Mononuclear cell (primary cell): Measurements from ENCODE around the gene PRRC2B. TPM values are rescaled to one million over a fixed set of nuclear protein-coding genes. Genes with fewer than 3 reads are reported as not detected.
"Not testable (repeated sequence)": the region's sequence is repeated elsewhere in the genome, so short reads cannot be mapped to it uniquely, and the experiment has no call there.

Source experiments
- H3K27me3 ChIP-seq: 2 replicates; pipeline ENCODE4 v1.6.0; 2011; ENCODE audit warnings: low read length, control low read depth; ENCODE audit not compliant: insufficient read depth
- H3K4me1 ChIP-seq: 2 replicates; pipeline ENCODE4 v1.5.1; 2011; ENCODE audit warnings: mild to moderate bottlenecking, low read length, control low read depth; ENCODE audit not compliant: insufficient read depth
- H3K4me3 ChIP-seq: 2 replicates; pipeline ENCODE4 v1.5.1; 2011; ENCODE audit warnings: mild to moderate bottlenecking, low read length, moderate library complexity
- H3K9me3 ChIP-seq: 2 replicates; pipeline ENCODE4 v1.5.1; 2011; ENCODE audit warnings: low read depth, mild to moderate bottlenecking, control low read depth, low read length
- total RNA-seq: library from RNA; depleted of rRNA; stranded (reverse); fragments of >200 nt; gene quantifications from one replicate; pipeline ENCODE4 v1.2.3, GENCODE V29; 2012

PRRC2B gene
- 86.0 TPM for total RNA-seq

DNA sequence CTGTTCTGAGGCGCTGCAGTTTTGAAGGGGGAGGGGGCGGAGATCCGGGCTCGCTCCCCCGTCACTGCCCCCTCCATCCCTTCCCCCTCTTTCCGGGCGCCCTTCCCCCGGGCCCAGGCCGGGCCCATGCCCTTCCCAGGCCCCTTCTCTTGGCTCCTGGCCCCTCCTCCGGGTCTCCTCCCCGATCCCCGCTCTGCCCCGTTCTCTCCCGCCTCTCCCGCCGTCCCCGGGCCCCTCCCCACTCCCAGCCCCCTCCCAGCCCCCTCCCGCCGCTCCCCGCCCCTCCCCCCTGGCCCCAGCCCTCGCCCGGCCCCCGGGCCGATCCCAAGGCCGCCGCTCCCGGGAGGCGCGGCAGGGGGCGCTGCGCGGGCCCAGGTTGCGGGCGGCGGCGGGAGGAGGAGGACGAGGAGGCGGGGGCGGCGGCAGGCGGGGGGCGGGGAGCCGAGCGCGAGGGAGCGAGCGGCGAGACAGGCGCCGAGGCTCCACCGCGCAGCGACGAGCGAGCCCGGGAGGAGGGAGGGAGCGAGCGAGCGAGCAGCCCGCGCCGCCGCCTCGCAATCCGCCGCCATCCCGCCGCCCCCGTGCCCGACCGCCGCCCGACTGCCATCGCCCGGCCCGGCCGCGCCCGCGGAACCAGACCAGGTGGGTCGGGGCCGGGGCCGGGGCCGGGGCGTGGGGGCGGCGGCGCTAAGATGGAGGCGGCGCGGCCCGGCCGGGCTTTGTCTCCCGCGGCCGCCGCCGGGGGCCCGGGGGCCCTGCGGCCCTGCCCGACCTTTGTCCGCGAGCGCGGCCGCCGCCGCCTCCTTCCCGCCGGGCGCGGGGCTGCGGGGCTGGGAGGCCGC lies at the start of gene PRRC2B:
PRRC2B (plus strand) TSS at position 465 of the 842 bp plus-strand sequence. CDS start 36,059 bp downstream, outside the sequence.
- Histone ChIP-seq H3K9me3 (no peaks in the 10 kb centered on the region), H3K4me3 (peak within 1 kb of the TSS; percentile 56), H3K27me3 (no peaks in the 10 kb centered on the region), H3K4me1 (peaks cover 49% of the 10 kb centered on the region)

DNA sequence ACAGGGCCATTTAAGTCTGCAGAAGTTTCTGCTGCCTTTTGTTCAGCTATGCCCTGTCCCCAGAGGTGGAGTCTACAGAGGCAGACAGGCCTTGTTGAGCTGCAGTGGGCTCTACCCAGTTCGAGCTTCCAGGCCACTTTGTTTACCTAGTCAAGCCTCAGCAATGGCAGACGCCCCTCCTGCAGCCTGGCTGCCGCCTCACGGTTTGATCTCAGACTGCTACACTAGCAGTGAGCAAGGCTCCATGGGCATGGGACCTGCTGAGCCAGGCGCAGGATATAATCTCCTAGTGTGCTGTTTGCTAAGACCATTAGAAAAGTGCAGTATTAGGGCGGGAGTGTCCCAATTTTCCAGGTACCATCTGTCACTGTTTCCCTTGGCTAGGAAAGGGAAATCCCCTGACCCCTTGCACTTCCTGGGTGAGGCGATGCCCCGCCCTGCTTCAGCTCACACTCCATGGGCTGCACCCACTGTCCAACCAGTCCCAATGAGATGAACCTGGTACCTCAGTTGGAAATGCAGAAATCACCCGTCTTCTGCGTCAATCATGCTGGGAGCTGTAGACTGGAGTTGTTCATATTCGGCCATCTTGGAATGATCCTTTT lies 48.9 kb upstream of the PRRC2B start:
- H3K4me3 ChIP-seq, H3K4me1 ChIP-seq, H3K27me3 ChIP-seq, H3K9me3 ChIP-seq: not testable (repeated sequence)

DNA sequence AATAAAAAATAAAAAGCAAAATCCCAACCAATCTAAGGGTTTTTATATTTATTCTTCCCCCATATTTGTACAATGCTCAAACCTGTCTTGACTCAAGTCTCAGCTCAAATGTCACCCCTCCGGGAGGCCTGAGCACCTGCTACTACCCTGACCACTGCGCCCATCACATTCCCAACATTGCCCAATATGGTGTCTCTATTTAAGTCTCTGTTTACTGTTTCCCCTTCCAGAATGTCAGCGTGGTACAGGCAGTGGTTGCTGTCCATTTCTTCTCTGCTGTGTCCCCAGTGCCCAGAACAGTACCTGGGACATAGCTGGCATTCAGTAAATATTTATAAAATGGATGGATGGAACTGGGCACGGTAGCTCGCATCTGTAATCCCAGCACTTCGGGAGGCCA lies 47.3 kb upstream of the PRRC2B start:
- Histone ChIP-seq H3K27me3 (no peaks in the 10 kb centered on the region), H3K4me3 (no peak overlapping the region), H3K9me3 (no peaks in the 10 kb centered on the region), H3K4me1 (peaks cover 9% of the 10 kb centered on the region)

DNA sequence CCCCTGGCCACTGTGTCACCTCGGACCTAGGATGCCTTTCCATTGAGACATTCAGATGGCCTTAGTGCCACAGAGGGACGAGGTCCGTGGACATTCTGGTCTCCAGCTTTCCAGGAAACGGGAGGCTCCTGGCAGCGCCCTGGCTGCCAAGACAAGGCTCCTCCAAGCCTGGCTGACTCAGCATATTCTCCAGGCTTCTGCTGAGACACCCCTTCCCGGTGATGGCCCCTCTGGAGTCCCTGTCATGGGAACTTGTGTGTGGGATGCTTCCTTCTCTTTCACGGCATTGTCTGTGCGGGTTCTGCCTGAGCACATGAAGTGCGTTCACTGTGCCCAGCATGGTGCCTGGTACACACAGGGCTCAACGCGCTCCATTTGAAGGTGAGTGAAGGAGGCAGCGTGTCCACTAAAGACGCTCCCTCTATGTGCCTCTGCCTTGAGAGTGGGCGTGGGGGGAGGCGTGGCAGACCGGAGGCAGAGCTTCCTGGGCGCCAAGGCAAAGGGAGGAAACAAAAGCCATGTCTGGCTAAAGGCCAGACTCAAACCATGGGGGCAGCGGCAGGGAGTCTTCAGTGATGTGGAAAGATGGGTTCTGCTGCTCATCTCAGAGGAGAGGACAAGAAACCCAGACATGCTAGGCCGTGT lies 46.4 kb upstream of the PRRC2B start:
- Histone ChIP-seq H3K9me3 (no peaks in the 10 kb centered on the region), H3K4me1 (peaks cover 9% of the 10 kb centered on the region), H3K27me3 (no peaks in the 10 kb centered on the region), H3K4me3 (no peak overlapping the region)

DNA sequence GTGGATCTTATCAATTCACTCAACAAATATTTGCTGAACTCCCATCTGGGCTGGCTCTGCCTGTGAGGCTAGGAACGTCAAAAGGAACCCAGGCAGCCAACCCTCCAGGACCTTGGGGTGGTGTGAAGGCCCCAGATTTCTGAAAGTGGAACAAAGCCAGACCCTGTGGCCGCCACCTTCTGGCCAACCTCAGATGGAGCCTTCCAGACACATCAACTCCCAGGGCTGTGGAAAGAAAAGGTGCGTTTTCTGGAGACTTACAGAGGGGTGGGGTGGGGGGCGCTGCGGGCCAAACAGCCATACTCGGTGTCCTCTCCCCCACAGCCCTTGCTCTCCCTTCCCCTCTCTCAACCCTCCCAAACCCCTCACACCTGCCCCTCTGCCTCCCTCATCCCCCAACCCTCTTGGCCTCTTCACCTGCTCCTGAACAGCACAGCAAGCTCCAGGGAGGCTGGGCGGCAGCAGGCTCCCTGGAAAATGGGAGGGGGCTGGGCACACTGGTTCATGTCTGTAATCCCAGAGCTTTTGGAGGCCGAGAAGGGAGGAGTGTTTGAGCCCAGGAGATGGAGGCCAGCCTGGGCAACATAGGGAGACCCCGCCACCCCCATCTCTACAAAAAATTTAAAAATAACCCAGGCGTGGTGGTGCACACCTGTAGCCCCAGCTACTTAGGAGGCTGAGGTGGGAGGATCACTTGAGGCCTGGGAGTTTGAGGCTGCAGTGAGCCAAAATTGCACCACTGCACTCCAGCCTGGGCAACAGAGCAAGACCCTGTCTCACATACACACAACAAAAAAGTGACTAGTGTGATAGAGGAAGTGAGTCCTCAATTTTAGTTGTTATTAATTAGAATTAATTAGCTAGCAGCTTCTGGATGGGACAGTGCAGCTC lies 45.0 kb upstream of the PRRC2B start:
- H3K9me3 ChIP-seq, result no peaks in the 10 kb centered on the region
- no peaks in the 10 kb centered on the region for H3K27me3 ChIP-seq

DNA sequence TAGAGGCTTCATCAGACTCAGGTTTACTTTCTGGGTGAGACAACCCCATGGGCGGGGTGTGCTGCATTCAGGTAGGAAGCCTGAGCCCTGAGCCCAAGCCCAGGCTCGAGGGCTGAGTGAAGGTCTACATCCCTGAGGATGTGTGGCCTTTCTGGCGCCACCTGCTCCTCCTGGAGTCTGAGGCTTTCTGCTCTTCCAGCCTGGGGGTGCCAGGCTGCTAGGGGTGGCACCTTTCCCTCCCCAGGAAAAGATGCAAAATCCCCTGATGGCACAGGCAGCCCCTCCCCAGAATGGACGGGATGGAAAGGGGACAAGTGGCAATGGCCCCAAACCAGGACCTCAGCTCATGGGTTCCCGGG lies 44.4 kb upstream of the PRRC2B start:
- Histone ChIP-seq H3K9me3 (no peaks in the 10 kb centered on the region), H3K4me1 (peaks cover 9% of the 10 kb centered on the region), H3K4me3 (no peak overlapping the region), H3K27me3 (no peaks in the 10 kb centered on the region)

More for the DNA sequence above, 45.0 kb upstream of the PRRC2B start:
- Histone ChIP-seq H3K4me3 (no peak overlapping the region), H3K4me1 (peaks cover 9% of the 10 kb centered on the region)

DNA sequence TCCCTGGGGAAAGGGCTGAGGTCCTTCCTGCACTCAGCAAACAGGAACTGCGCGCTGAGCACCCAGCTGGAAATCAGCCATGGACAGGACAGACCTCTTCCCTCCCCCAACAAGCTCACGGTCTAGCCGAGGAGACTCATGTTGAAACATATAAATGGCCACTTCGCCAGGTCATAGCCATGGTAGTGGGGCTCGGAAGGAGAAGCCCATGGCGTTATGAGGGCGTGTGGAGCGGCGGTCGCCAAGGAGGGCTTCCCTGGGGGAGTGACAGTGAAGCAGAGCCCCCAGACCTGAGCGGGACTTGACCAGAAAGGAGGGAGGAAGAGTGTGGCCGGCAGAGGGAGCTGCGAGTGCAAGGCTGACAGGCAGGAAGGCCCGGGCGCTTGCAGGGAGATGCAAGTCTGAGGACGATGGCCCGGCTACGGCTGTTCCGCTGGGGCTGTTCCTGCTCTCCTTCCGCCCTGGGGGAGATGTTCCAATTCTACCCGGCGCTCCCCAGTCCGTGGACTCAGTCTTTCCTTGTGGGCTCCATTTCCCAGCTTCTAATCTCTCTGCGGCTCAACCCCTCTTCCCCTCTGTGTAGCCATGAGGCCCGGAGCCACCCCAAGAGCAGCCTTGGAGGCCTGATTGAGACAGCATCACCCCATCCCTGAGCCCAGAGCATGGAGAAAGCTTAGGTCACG lies 43.9 kb upstream of the PRRC2B start:
- Histone ChIP-seq H3K4me3 (no peak overlapping the region), H3K4me1 (peaks cover 9% of the 10 kb centered on the region), H3K27me3 (no peaks in the 10 kb centered on the region), H3K9me3 (no peaks in the 10 kb centered on the region)

DNA sequence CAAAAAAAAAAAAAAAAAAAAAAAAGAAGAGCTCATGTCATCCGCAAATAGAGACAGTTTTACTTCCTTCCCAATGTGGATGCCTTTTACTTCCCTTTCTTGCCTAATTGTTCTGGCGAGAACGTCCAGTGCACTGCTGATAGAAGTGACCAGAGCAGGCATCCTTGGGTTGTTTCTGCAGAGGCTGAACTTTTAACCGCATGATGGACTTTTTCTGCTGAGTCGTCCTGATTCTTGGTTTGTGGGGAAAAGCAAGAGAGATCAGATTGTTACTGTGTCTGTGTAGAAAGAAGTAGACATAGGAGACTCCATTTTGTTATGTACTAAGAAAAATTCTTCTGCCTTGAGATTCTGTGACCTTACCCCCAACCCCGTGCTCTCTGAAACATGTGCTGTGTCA lies 37.4 kb upstream of the PRRC2B start:
- not testable (repeated sequence) for H3K4me3 ChIP-seq, H3K9me3 ChIP-seq, H3K27me3 ChIP-seq
- peaks cover 38% of the 10 kb centered on the region for H3K4me1 ChIP-seq

DNA sequence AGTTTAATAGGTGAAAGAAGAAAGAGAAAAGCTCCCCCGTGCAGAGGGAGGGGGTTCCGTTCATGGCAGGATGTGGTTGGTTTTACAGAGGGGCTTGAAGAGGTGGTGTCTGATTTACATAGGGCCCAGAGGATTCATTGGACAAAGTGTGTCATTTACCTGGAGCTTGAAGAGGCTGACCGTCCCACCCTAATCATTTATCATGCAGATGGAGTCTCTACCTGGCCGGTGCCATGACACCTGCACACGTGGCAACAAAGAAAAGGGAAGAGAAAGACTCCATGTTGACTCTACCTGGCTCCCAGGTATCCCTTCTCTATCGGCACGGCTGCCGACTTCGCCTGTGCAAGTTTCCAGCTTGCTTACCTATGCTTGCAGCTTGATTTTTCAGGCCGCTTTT lies 35.3 kb upstream of the PRRC2B start:
- Histone ChIP-seq H3K9me3 (no peaks in the 10 kb centered on the region), H3K27me3 (no peaks in the 10 kb centered on the region), H3K4me3 (peak overlapping the region; percentile 15), H3K4me1 (peaks cover 43% of the 10 kb centered on the region)

DNA sequence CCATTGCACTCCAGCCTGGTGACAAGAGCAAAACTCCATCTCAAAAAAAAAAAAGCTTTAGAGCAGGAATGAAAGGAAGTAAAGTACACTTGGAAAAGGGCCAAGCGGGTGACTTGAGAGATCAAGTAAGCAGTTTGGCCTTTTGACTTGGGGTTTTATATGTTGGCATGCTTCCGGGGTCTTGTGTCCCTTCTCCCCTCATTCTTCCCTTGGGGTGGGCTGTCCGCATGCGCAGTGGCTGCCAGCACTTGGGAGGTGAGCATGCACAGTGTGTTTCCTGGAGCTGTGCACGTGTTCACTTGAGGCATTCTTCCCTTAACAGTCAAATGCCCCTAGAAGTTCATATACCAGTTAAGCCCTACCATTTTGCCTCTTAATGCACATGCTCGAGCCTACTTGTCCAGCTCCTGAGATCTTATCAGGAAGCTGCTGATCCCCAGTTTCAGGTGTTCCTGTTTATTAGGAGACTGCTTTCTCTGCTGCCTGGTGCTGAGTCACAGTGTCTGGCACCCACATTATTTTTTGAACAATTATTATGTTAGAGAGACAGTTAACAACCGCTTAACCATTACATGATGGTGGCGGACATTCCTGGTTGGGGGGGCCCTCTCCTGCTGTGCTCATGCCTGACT lies 32.6 kb upstream of the PRRC2B start:
- no peaks in the 10 kb centered on the region for H3K27me3 ChIP-seq
- H3K4me3 ChIP-seq, result no peak overlapping the region
- no peaks in the 10 kb centered on the region for H3K9me3 ChIP-seq
- H3K4me1 ChIP-seq, result peaks cover 33% of the 10 kb centered on the region

DNA sequence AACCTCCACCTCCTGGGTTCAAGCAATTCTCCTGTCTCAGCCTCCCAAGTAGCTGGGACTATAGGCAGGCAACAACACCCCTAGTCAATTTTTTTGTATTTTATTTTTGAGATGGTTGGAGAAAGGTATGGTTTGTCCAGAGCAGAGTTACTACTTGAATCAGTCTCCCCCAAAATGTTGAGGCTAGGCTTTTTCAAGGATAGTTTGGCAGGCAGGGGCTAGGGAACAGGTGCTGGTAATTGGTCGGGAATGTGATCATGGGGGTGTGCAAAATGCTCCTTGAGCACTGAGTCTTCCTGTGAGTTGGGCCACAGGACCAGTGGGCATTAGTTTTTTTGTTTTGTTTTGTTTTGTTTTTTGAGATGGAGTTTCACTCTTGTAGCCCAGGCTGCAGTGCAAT lies 28.3 kb upstream of the PRRC2B start:
- no peak overlapping the region for H3K4me3 ChIP-seq
- H3K9me3 ChIP-seq, result no peaks in the 10 kb centered on the region
- peaks cover 14% of the 10 kb centered on the region for H3K4me1 ChIP-seq
- H3K27me3 ChIP-seq, result no peaks in the 10 kb centered on the region

DNA sequence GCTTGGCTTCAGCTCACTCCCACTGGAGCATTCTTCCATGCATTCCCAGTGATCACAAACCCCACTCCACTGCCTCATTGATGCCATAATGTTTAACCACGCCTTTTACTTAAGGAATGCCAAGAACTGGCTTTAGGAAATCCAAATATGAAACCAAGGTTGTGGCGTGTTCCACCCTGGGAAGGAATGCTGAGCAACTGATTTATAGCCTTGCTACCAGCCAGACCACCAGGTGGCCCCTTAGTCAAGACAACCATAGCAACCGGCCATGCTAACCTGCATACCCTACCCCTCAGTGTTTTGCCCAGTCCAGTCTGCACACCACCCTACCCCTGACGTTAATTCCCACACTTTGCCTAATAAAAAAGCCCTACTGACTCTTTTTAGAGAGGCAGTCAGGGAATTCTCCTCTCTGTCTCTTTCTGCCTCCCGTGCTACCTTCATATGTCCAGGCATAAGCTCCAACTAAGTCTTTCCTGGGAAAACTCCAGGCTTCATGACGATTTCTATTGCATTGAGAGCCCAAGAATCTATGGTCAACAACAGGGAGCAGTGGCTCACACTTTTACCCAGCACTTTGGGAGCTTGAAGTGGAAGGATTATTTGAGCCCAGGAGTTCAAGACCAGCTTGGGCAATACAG lies 27.0 kb upstream of the PRRC2B start:
- H3K9me3 ChIP-seq, result no peaks in the 10 kb centered on the region
- no peaks in the 10 kb centered on the region for H3K27me3 ChIP-seq
- no peak overlapping the region for H3K4me3 ChIP-seq
- peaks cover 2% of the 10 kb centered on the region for H3K4me1 ChIP-seq

DNA sequence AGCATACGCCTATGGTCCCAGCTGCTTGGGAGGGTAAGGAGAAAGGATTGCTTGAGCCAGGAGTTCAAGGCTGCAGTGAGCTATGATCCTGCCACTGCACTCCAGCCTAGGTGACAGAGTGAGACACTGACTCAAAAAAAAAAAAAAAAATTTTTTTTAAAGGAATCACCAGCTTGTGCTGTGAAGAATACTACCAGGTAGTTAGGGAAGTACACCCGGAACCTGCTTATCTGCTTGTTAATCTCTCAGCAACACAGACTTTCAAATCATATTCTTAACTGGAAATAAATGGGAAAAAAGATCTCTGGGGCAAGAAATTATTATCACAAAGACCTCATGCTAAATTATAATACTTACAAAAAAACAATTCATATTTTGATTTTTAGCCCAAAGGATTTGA lies 26.4 kb upstream of the PRRC2B start:
- Histone ChIP-seq H3K4me1 (peaks cover 6% of the 10 kb centered on the region), H3K9me3 (no peaks in the 10 kb centered on the region), H3K4me3 (no peak overlapping the region), H3K27me3 (no peaks in the 10 kb centered on the region)

DNA sequence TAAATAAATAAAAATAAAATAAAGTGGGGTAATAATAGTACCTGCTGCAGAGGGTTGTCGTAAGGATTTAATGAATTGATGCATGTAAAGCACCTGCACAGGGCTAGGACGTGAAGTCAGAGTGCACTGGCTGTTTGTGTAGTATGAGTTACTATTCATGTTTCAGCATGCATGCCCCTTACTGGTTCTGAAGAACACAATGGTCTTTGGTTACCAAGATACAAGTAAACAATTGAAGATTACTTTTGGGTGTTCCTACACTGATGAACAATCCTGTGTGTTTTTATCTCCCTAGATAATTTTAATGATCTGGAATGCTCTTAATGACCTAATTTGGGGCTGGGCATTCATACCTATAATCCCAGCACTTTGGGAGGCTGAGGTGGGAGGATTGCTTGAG lies 23.2 kb upstream of the PRRC2B start:
- H3K4me3 ChIP-seq, result no peak overlapping the region
- H3K4me1 ChIP-seq, result peaks cover 17% of the 10 kb centered on the region
- H3K27me3 ChIP-seq, result no peaks in the 10 kb centered on the region
- no peaks in the 10 kb centered on the region for H3K9me3 ChIP-seq
